Measurements from ENCODE around the gene EFCC1.
A peak's percentile ranks its signal among the peaks of the same experiment; 100 is the strongest.

Gene EFCC1

DNA sequence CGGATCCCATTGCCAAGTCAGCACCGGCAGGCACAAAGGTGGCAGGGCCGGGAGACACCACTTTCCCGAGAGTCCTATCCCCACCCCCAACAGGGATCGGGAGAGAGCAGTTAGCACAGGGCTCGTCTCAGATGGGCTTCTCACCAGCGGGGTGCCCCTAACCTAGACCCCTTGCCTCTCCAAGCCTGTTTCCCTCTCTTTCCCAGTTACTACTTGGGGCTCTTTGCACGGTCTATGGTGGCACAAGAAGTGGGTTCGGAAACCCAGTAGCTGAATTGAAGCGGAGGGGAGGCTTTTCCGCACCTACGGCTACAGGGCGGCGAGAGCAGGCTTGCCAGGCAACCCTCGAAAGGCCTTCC, 383 bp upstream of the EFCC1 start:
- Mint-ChIP-seq H3K9me3 (no peaks in the 10 kb centered on the region), H3K27ac (no peak overlapping the region), H3K27me3 (peaks cover 68% of the 10 kb centered on the region), H3K4me1 (ENCODE audit: low read depth) (peaks cover 33% of the 10 kb centered on the region), H3K4me3 (peak overlapping the region; percentile 60), H3K36me3 (ENCODE audit: low read depth) (no peaks in the 10 kb centered on the region)
- intact Hi-C loops (cut with micrococcal nuclease) = no loop called here

GRCh38 chr3:129001806-129002572, 885 bp downstream of the EFCC1 start:
- Mint-ChIP-seq H3K9me3 (no peaks in the 10 kb centered on the region), H3K27ac (no peak overlapping the region), H3K36me3 (ENCODE audit: low read depth) (no peaks in the 10 kb centered on the region), H3K4me1 (ENCODE audit: low read depth) (peaks cover 21% of the 10 kb centered on the region), H3K4me3 (no peak overlapping the region), H3K27me3 (peaks cover 70% of the 10 kb centered on the region)
- intact Hi-C loops (cut with micrococcal nuclease) = no loop called here

- peak overlapping the region; percentile 36 for H3K4me3 Mint-ChIP-seq
- H3K4me1 Mint-ChIP-seq (ENCODE audit: low read depth) = peaks cover 27% of the 10 kb centered on the region
- H3K27ac Mint-ChIP-seq = no peak overlapping the region
- H3K9me3 Mint-ChIP-seq = no peaks in the 10 kb centered on the region
- no peaks in the 10 kb centered on the region for H3K36me3 Mint-ChIP-seq (ENCODE audit: low read depth)
- intact Hi-C loops (cut with micrococcal nuclease) = no loop called here
- H3K27me3 Mint-ChIP-seq = peaks cover 70% of the 10 kb centered on the region
These were observed 1.8 kb downstream of the EFCC1 start for GRCh38 chr3:129002573-129003569.

DNA sequence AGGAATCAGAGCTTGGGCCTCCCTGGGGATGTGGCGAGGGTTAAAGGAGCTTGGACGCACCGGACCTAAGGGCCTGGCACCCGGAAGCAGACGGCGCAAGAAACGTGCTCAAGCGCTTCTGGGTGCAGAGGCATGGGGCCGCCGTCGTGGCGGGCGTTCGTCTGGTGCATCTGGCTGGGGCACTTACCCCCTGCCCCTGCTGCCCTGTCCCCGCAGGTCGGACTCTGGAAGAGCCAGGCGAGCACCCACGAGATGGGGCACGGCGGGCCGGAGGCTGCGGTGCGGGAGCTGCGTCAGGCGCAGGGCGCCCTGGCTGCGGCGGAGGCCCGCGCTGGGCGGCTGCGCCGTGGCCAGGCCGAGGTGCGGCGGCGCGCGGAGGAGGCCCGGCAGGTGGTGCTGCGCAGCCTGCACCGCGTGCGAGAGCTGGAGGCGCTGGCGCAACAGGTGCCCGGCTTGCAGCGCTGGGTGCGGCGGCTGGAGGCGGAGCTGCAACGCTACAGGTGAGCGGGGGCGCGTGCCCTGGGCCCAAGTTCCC, 2.5 kb downstream of the EFCC1 start:
- Mint-ChIP-seq H3K4me3 (peak overlapping the region; percentile 36), H3K9me3 (no peaks in the 10 kb centered on the region), H3K27me3 (peaks cover 64% of the 10 kb centered on the region), H3K36me3 (ENCODE audit: low read depth) (no peaks in the 10 kb centered on the region), H3K4me1 (ENCODE audit: low read depth) (peaks cover 28% of the 10 kb centered on the region), H3K27ac (no peak overlapping the region)
- intact Hi-C loops (cut with micrococcal nuclease) = no loop called here

- intact Hi-C loops (cut with micrococcal nuclease) = no loop called here
- Mint-ChIP-seq H3K36me3 (ENCODE audit: low read depth) (no peaks in the 10 kb centered on the region), H3K4me3 (no peak overlapping the region), H3K4me1 (ENCODE audit: low read depth) (peaks cover 28% of the 10 kb centered on the region), H3K9me3 (no peaks in the 10 kb centered on the region), H3K27me3 (peaks cover 55% of the 10 kb centered on the region), H3K27ac (no peak overlapping the region)
These were observed 3.7 kb downstream of the EFCC1 start for GRCh38 chr3:129004639-129005295.

DNA sequence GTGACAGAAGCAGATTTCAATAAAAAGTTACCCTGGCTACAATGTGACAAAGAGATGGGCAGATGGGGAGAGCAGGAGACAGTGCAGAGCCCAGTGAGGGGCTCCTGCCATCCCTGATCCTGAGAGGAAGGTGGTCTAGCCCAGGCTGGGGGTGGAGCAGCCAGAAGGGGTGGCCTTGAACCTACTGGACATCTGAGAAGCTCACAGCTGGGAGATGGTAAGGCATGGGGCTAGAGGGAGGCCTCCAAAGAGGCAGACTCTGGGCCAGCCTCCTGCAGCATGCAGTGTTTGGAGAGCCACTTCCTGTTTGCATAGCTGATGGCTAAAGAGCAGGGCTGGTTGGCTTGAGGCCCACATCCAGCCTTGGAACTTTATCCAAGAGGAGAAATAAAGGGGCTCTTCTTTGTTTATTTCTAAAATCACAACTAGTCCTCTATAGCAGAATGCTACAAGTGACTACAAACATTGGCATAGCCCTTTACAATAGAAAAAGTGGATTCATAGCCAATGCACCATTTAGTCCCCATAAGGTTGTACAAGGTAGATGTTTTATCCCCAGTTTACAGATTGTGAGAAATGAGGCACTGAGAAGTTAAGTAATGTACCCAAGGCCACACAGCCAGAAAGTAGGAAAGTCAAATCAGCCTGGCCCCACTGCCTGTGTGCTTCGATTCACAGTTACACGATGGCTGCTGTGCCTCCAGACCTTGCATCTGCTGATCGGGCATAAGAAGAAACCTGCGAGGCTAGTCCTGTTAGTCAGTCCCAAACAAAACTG, 4.6 kb downstream of the EFCC1 start:
- Mint-ChIP-seq H3K9me3 (no peaks in the 10 kb centered on the region), H3K27ac (no peak overlapping the region), H3K27me3 (peaks cover 47% of the 10 kb centered on the region), H3K4me3 (no peak overlapping the region), H3K4me1 (ENCODE audit: low read depth) (peaks cover 27% of the 10 kb centered on the region), H3K36me3 (ENCODE audit: low read depth) (no peaks in the 10 kb centered on the region)
- intact Hi-C loops (cut with micrococcal nuclease) = no loop called here

DNA sequence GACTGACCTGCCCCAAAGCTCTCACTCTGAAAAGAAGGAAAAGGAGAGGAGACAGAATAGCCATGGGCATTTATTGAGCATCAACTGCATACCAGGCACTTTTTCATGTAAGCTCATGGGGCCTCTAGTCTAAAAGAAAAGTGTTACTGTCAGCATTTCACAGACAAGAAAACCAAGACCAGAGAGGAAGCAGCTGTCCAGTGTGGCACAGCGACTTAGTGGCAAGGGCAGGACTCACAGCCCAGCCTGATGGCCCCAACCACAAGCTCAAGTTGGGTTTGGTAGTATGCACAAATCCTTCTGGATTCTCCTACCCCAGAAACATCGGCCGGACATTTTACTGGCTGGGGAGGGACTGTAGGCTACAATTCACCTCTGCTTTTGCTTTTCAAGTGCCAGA, 5.8 kb downstream of the EFCC1 start:
- Mint-ChIP-seq H3K4me3 (no peak overlapping the region), H3K36me3 (ENCODE audit: low read depth) (no peaks in the 10 kb centered on the region), H3K27me3 (peaks cover 35% of the 10 kb centered on the region), H3K9me3 (no peaks in the 10 kb centered on the region), H3K4me1 (ENCODE audit: low read depth) (peaks cover 22% of the 10 kb centered on the region), H3K27ac (no peak overlapping the region)
- intact Hi-C loops (cut with micrococcal nuclease) = no loop called here

- Mint-ChIP-seq H3K4me1 (ENCODE audit: low read depth) (peaks cover 14% of the 10 kb centered on the region), H3K9me3 (no peaks in the 10 kb centered on the region), H3K27me3 (peaks cover 26% of the 10 kb centered on the region), H3K36me3 (ENCODE audit: low read depth) (no peaks in the 10 kb centered on the region), H3K27ac (no peak overlapping the region), H3K4me3 (no peak overlapping the region)
- intact Hi-C loops (cut with micrococcal nuclease) = no loop called here
These were observed 6.7 kb downstream of the EFCC1 start for GRCh38 chr3:129007792-129008191.

GRCh38 chr3:129009266-129009665, 8.2 kb downstream of the EFCC1 start:
- no peaks in the 10 kb centered on the region for H3K9me3 Mint-ChIP-seq
- peaks cover 13% of the 10 kb centered on the region for H3K27me3 Mint-ChIP-seq
- no peaks in the 10 kb centered on the region for H3K36me3 Mint-ChIP-seq (ENCODE audit: low read depth)
- intact Hi-C loops (cut with micrococcal nuclease) = no loop called here
- H3K4me3 Mint-ChIP-seq = no peak overlapping the region
- H3K27ac Mint-ChIP-seq = no peak overlapping the region
- peaks cover 7% of the 10 kb centered on the region for H3K4me1 Mint-ChIP-seq (ENCODE audit: low read depth)

- intact Hi-C loops (cut with micrococcal nuclease) = no loop called here
- Mint-ChIP-seq H3K9me3 (no peaks in the 10 kb centered on the region), H3K4me1 (ENCODE audit: low read depth) (peaks cover 13% of the 10 kb centered on the region), H3K4me3 (no peak overlapping the region), H3K27ac (no peak overlapping the region), H3K36me3 (ENCODE audit: low read depth) (no peaks in the 10 kb centered on the region), H3K27me3 (peaks cover 10% of the 10 kb centered on the region)
These were observed 9.3 kb downstream of the EFCC1 start for GRCh38 chr3:129010310-129010956.

- intact Hi-C loops (cut with micrococcal nuclease) = no loop called here
- Mint-ChIP-seq H3K9me3 (no peaks in the 10 kb centered on the region), H3K4me1 (ENCODE audit: low read depth) (peaks cover 24% of the 10 kb centered on the region), H3K27me3 (peaks cover 6% of the 10 kb centered on the region), H3K4me3 (no peak overlapping the region), H3K36me3 (ENCODE audit: low read depth) (no peaks in the 10 kb centered on the region), H3K27ac (no peak overlapping the region)
These were observed 12.4 kb downstream of the EFCC1 start for GRCh38 chr3:129013491-129013891.

- Mint-ChIP-seq H3K4me1 (ENCODE audit: low read depth) (peaks cover 24% of the 10 kb centered on the region), H3K4me3 (no peak overlapping the region), H3K27ac (no peak overlapping the region), H3K27me3 (peaks cover 10% of the 10 kb centered on the region), H3K9me3 (no peaks in the 10 kb centered on the region), H3K36me3 (ENCODE audit: low read depth) (no peaks in the 10 kb centered on the region)
- intact Hi-C loops (cut with micrococcal nuclease) = no loop called here
These were observed 13.0 kb downstream of the EFCC1 start for GRCh38 chr3:129014148-129014547.
